Ishikawa (cell line): ENCODE results near the gene PPIP5K2.

Experiments
- CEBPB ChIP-seq: IDR thresholded peaks from 2 replicates; pipeline ENCODE4 v1.6.1; 2012
- EP300 ChIP-seq: IDR thresholded peaks from 2 replicates; pipeline ENCODE4 v1.6.1; 2012; ENCODE audit warnings: borderline replicate concordance
- MAX ChIP-seq: IDR thresholded peaks from 2 replicates; pipeline ENCODE4 v1.6.1; 2012
- RAD21 ChIP-seq: IDR thresholded peaks from 2 replicates; pipeline ENCODE4 v1.6.1; 2012; ENCODE audit warnings: low read depth
- TAF1 ChIP-seq: IDR thresholded peaks from 2 replicates; pipeline ENCODE4 v1.6.1; 2012; ENCODE audit warnings: low read depth, mild to moderate bottlenecking
- TF ChIP-seq, protein P1 (sequence below): IDR thresholded peaks from 2 replicates; pipeline ENCODE4 v1.6.1; 2012
- TF ChIP-seq, protein P2 (sequence below): IDR thresholded peaks from 2 replicates; pipeline ENCODE4 v1.6.1; 2012; ENCODE audit warnings: low read depth, mild to moderate bottlenecking

DNA sequence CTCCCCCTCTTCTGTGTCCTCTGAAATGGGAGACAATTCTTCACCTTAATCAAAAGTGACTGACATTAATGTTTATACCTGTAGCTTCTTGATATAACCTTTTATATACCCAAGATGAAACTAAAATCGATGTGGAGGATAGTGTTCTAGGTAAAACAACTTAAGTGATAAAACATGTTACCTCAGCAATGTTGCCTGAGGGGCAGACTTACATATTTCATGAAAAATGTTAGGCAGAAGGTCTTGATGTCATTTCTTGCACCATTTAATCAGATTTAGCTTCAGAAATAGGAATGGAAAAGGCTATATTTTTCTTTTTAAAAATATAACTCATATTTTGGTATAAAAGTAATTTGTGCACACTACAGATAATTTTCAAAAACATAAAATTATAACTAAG is 115.8 kb downstream of the PPIP5K2 start:
- TF ChIP-seq MAX: no peak
- TF ChIP-seq CEBPB: no peak
- TF ChIP-seq, protein P1, sequence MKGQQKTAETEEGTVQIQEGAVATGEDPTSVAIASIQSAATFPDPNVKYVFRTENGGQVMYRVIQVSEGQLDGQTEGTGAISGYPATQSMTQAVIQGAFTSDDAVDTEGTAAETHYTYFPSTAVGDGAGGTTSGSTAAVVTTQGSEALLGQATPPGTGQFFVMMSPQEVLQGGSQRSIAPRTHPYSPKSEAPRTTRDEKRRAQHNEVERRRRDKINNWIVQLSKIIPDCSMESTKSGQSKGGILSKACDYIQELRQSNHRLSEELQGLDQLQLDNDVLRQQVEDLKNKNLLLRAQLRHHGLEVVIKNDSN: no peak
- TF ChIP-seq RAD21: no peak
- no peak for TF ChIP-seq EP300
- TF ChIP-seq, protein P2, sequence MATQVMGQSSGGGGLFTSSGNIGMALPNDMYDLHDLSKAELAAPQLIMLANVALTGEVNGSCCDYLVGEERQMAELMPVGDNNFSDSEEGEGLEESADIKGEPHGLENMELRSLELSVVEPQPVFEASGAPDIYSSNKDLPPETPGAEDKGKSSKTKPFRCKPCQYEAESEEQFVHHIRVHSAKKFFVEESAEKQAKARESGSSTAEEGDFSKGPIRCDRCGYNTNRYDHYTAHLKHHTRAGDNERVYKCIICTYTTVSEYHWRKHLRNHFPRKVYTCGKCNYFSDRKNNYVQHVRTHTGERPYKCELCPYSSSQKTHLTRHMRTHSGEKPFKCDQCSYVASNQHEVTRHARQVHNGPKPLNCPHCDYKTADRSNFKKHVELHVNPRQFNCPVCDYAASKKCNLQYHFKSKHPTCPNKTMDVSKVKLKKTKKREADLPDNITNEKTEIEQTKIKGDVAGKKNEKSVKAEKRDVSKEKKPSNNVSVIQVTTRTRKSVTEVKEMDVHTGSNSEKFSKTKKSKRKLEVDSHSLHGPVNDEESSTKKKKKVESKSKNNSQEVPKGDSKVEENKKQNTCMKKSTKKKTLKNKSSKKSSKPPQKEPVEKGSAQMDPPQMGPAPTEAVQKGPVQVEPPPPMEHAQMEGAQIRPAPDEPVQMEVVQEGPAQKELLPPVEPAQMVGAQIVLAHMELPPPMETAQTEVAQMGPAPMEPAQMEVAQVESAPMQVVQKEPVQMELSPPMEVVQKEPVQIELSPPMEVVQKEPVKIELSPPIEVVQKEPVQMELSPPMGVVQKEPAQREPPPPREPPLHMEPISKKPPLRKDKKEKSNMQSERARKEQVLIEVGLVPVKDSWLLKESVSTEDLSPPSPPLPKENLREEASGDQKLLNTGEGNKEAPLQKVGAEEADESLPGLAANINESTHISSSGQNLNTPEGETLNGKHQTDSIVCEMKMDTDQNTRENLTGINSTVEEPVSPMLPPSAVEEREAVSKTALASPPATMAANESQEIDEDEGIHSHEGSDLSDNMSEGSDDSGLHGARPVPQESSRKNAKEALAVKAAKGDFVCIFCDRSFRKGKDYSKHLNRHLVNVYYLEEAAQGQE: no peak
- no peak for TF ChIP-seq TAF1
